Pancreas (tissue), 10 donors: ENCODE results near the gene ARSG. TPM values are rescaled to one million over a fixed set of nuclear protein-coding genes. Genes with fewer than 3 reads are reported as not detected.
A peak's percentile ranks its signal among the peaks of the same experiment; 100 is the strongest.

Experiments used
- ATAC-seq, 4 donors: fragments of 200-7000 bp; cut with Tn5 transposase; one replicate each; pipeline versions ENCODE4 v1.8.0 to v1.9.1; 2020; ENCODE audit warnings: mild to moderate bottlenecking in 4 of 4, moderate library complexity in 4 of 4
- DNase-seq, 6 donors: peaks; one replicate each; pipeline ENCODE4 v3.0.0-alpha.2; 2020
- FAIRE-seq: peaks from 2 replicates; lab custom pipeline; 2012; peaks lifted over from hg19 to GRCh38; lab: Jason Lieb, UNC
- H3K27ac ChIP-seq, 4 donors: fragments of 200-600 bp; sonication (generic); 1 replicate in 3 of 4; 2 replicates in 1 of 4; pipeline versions ENCODE4 v1.5.0 to v1.8.0; 2020
- H3K27me3 ChIP-seq, 4 donors: fragments of 200-600 bp; one replicate each; pipeline ENCODE4 v1.8.0; 2021
- H3K36me3 ChIP-seq, 3 donors: fragments of 200-600 bp; sonication (generic) in 1 of 3; one replicate each; pipeline versions ENCODE4 v1.5.0 to v1.8.0; 2020 to 2021
- H3K4me1 ChIP-seq, 3 donors: fragments of 200-600 bp; one replicate each; pipeline ENCODE4 v1.8.0; 2021
- H3K4me3 ChIP-seq, 4 donors: fragments of 200-600 bp; sonication (generic) in 2 of 4; one replicate each; pipeline versions ENCODE4 v1.5.0 to v1.8.0; 2020 to 2021
- H3K9me3 ChIP-seq, 4 donors: fragments of 200-600 bp; one replicate each; pipeline ENCODE4 v1.8.0; 2021
- WGBS, 2 donors: extraction: QIAGEN DNeasy Blood & Tissue Kit; methylation state at CpG; one replicate each; pipeline ENCODE4 v1.1.7; 2013; 5-methylcytosine and 5-hydroxymethylcytosine counted together
- intact Hi-C, 3 donors: fragments of 100-400 bp; cut with DNase I; formaldehyde crosslinking; loops; one replicate each; pipeline versions ENCODE4 v1.11.1 to v1.14.2; 2022
- polyA plus RNA-seq, 2 donors: library from polyadenylated mRNA; stranded (reverse); fragments of 200-250 nt; gene quantifications; one replicate each; pipeline ENCODE4 v1.2.3, GENCODE V29; 2013
- total RNA-seq, 6 donors: library from RNA; stranded (reverse); fragmentation: NEBNext Ultra II Directional in 4 of 6; extraction: Animal tissue kit (Norgen Biotek cat#: 25700) in 4 of 6; gene quantifications; one replicate each; pipeline versions ENCODE4 v1.2.1 to v1.2.4, GENCODE V29; 2021 to 2023
- TF ChIP-seq, protein P1 (sequence below), 4 donors: fragments of 200-600 bp; sonication (generic) in 3 of 4; IDR thresholded peaks; one replicate each; pipeline versions ENCODE4 v1.5.0 to v1.8.0; 2021; ENCODE audit warnings: antibody characterized with exemption in 4 of 4
- donor health status: healthy with polysubstance abuse.
- donor health status: DM: no; HTN: no; CAD: no; lungs with moderate emphysema.
- donor health status: DM: no; HTN: no; CAD: no.
- donor health status: control.
- donor health status: control.
- donor health status: Bipolar disorder and iron deficiency.
- donor health status: DM: yes; HTN: yes; CAD: no.
- donor health status: DM: no; HTN: no; CAD: no.
- donor health status: DM: no; HTN: no; CAD: no.
- donor health status: DM: yes; HTN: yes; CAD: no.

Gene ARSG
- total and polyA plus RNA-seq, 8 donors: 0.46 to 2.5 (median 1.4) TPM

DNA sequence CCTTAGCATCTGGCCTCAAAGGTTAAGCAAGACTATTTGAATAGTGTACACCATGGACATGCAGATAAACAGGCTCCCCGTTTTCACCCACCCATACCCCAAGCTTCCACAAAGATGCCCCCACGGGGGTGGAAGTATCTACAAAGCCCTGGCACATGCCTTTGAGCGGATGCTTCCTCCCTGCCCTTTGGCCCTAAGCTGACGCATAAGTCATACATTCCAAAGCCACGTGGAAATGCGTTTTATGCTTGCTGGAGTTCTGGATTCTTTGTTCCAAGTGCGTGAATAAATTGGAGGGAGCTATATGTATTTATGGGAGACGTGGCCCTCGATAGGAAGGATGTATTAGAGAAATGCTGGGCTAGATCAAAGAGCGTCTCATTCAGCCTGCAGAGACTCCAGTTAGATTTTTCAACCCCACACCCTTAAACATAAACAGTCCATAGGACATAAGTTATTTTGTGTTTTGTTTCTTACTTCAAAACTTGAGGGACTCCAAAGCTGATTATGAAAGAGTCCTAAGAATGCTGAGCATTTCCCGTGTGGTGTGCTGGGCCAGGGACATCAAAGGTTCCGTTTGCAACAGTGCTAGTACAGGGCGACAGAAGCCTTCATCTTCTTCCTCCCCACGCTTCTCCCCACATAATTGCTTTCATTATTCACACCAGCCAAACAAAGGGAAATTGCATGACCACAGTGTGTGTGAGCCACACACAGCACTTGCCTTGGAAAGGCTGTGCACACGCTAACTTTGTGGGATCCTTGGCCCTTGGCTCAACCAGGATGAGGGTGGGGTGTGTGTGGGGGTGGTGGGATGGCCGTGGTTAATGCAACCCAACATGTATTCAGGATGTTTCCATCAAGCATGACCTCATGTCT, 92.4 kb downstream of the ARSG start:
- TF ChIP-seq, protein P1, sequence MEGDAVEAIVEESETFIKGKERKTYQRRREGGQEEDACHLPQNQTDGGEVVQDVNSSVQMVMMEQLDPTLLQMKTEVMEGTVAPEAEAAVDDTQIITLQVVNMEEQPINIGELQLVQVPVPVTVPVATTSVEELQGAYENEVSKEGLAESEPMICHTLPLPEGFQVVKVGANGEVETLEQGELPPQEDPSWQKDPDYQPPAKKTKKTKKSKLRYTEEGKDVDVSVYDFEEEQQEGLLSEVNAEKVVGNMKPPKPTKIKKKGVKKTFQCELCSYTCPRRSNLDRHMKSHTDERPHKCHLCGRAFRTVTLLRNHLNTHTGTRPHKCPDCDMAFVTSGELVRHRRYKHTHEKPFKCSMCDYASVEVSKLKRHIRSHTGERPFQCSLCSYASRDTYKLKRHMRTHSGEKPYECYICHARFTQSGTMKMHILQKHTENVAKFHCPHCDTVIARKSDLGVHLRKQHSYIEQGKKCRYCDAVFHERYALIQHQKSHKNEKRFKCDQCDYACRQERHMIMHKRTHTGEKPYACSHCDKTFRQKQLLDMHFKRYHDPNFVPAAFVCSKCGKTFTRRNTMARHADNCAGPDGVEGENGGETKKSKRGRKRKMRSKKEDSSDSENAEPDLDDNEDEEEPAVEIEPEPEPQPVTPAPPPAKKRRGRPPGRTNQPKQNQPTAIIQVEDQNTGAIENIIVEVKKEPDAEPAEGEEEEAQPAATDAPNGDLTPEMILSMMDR (IDR thresholded peaks at IDR 0.05): no peak
- DNase-seq: no peak
- Histone ChIP-seq H3K27ac (no peak overlapping the region), H3K27me3 (no peaks in the 10 kb centered on the region), H3K9me3 (no peaks in the 10 kb centered on the region), H3K4me3 (no peak overlapping the region), H3K4me1 (peaks cover 8 to 28% (median 10%) of the 10 kb centered on the region in 3 donors), H3K36me3 (no peaks in the 10 kb centered on the region)
- intact Hi-C loops: no loop called here
- FAIRE-seq: no peak
- WGBS, 2 donors: 75 to 85% methylated on average over 16 of the region's 16 CpGs
- ATAC-seq: peak in 2 of 4 donors; percentile 4 to 16

DNA sequence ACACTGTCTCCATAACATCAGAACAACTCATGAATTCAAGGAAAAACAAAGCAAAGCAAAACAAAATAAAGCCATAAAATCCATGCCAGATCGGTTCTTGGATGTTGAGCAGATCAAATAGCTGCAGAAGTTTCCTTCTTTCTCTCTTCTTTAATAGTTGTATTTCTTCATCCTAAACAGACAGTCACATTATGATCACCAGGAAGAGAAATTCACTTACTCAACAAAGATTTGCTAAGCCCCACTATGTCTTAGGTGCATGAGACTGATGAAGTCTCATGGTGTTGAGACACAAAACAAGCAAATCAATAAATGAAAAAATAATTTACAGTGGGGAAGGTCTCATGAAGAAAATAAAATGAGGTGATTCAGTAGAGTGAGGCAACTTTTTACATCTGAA, 93.2 kb downstream of the ARSG start:
- intact Hi-C loops: no loop called here
- Histone ChIP-seq H3K9me3 (no peaks in the 10 kb centered on the region), H3K36me3 (no peaks in the 10 kb centered on the region), H3K4me3 (no peak overlapping the region), H3K27me3 (no peaks in the 10 kb centered on the region), H3K27ac (no peak overlapping the region), H3K4me1 (peaks cover 4 to 25% (median 5%) of the 10 kb centered on the region in 3 donors)
- DNase-seq: no peak
- TF ChIP-seq, protein P1 (IDR thresholded peaks at IDR 0.05): no peak
- 92 to 97% methylated on average over 1 of the region's 1 CpG for WGBS, 2 donors
- no peak for FAIRE-seq
- no peak for ATAC-seq

DNA sequence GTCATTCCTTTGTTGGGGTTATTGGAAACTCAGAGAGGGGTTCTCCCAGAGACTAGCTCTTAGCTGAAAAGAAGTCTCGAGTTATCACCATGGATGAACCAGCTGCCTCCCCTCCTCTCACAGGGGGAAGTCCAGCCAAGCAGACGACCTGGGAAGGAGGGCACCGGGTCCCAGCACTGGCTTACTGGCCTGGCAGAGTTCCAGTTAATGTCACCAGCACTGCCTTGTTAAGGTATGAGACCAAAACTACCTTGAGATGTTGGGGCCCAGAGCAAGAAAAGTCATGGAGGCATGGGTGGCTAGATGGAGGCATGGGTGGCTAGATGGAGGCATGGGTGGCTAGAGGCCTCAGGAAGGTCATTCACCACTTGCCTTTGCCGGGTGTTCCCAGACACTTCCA, 93.6 kb downstream of the ARSG start:
- ATAC-seq: no peak
- no peak overlapping the region for H3K27ac ChIP-seq
- intact Hi-C loops: no loop called here
- no peaks in the 10 kb centered on the region for H3K36me3 ChIP-seq
- WGBS, 2 donors: 81 to 83% methylated on average over 4 of the region's 4 CpGs
- peaks cover under 1 to 20% (median 4%) of the 10 kb centered on the region in 3 donors for H3K4me1 ChIP-seq
- no peak overlapping the region for H3K4me3 ChIP-seq
- H3K27me3 ChIP-seq: no peaks in the 10 kb centered on the region
- TF ChIP-seq, protein P1 (IDR thresholded peaks at IDR 0.05): no peak
- no peak for DNase-seq
- FAIRE-seq: no peak
- H3K9me3 ChIP-seq: no peaks in the 10 kb centered on the region

DNA sequence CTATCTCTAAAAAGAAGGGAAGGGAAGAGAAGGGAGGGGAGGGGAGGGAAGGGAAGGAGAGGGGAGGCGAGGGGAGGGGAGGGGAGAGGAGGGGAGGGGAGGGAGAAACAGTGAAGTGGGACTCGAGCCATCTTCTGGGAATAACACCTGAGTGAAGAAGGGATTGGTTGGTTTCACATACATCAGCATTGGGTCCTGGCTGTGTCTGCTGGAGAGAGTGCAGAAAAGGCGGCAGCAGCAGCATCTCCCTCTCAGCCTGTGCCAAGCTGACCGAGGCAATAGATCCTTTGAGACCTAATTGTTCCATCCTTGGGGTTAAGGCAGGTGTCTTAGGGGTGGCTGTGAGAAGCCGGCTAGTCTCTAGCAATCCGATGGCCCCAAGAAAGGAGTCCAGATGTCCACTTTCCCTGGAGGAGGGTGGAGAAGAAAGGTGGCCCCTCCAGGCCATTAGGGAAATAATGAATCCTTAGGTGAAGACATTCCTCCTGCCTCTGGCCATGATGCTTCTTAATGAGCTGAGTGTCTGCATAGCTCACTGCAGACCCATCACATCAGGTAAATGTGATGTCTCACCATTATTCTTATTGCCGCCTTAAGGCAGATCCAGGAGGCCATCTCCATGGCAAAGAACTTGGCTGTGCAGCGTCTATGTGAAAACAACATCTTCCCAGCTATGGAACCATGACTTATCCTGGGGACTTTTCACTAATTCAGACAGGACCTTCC, 94.4 kb downstream of the ARSG start:
- H3K27ac ChIP-seq: peak overlapping the region in 3 of 4 donors; percentile 5 to 41 (median 33)
- H3K9me3 ChIP-seq: no peaks in the 10 kb centered on the region
- no peaks in the 10 kb centered on the region for H3K27me3 ChIP-seq
- WGBS, 2 donors: 70 to 74% methylated on average over 7 to 8 of the region's 8 CpGs
- H3K4me3 ChIP-seq: no peak overlapping the region
- ATAC-seq (peak in 1 of 4 donors; percentile 3), DNase-seq (no peak), FAIRE-seq (no peak)
- TF ChIP-seq, protein P1 (IDR thresholded peaks at IDR 0.05): no peak
- intact Hi-C loops: no loop called here
- peaks cover 0 to 17% (median 4%) of the 10 kb centered on the region in 3 donors for H3K4me1 ChIP-seq
- no peaks in the 10 kb centered on the region for H3K36me3 ChIP-seq
